Right lobe of liver (tissue), 4 donors: ENCODE measurements around the gene ARHGEF16.

Experiments
- CTCF ChIP-seq, 4 donors: fragments of 200-600 bp in 3 of 4; fragments of 450-650 bp in 1 of 4; IDR thresholded peaks; one replicate each; pipeline versions ENCODE4 v1.5.1 to v1.8.0; 2016 to 2022; ENCODE audit warnings: antibody characterized with exemption in 4 of 4, mild to moderate bottlenecking in 2 of 4
- POLR2A ChIP-seq: fragments of 450-650 bp; IDR thresholded peaks from one replicate; pipeline ENCODE4 v1.6.1; 2017; ENCODE audit warnings: antibody characterized with exemption, mild to moderate bottlenecking
- donor health status: DM: no; HTN: no; CAD: no.
- donor health status: DM: no; HTN: no; CAD: no.
- donor health status: DM: no; HTN: yes; CAD: no.

DNA sequence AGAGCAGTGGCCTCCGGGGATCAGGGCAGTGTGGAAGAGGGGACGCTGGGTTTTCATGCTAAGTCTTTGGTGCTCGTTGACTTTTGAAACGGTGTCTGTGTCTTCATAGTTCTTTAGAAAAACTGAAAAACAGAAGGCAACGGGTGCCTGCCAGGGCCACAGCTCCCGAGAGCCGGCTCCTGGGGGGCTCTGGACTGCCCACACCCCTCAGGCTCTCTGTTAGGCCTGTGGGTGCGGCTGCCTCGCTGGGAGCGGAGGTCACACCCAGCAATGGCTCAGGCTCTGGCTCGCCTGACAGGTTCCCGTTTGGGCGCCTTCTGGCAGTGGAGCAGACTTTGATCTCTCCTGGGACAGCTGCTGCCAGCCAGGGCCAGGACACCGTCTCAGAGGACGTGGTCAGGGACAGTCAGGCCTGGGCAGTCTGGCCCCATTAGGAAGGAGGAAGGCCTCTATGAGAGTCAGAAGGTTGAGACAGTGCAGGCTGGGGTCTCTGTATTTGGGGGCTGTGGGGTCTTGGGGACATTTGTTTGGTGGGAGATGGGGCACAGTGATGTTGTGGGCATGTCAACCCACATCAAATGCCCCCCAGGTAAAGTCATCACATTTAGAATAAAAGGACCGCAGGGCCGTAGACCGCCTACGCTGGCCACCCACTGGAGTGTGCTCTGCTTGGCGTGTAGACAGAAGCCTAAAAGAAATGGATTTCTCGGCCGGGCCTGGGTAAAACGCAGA is 5.6 kb downstream of the ARHGEF16 start:
- TF ChIP-seq CTCF (IDR thresholded peaks at IDR 0.05) (no peak), POLR2A (no peak)
